Tibial nerve (tissue), 4 donors: Measurements from ENCODE around the gene LMO4.

Experiments
- EP300 ChIP-seq, 2 donors: sonication (generic); formaldehyde crosslinking; IDR thresholded peaks; one replicate each; pipeline ENCODE4 v1.6.1; 2017; ENCODE audit warnings: antibody characterized with exemption in 2 of 2, mild to moderate bottlenecking in 1 of 2
- POLR2A ChIP-seq, 2 donors: fragments of 450-650 bp; IDR thresholded peaks; one replicate each; pipeline ENCODE4 v1.6.1; 2017; ENCODE audit warnings: antibody characterized with exemption in 2 of 2, mild to moderate bottlenecking in 2 of 2, moderate library complexity in 2 of 2
- TF ChIP-seq, protein P1 (sequence below), 5 experiments: fragments of 200-600 bp in 3 of 5; fragments of 450-650 bp in 2 of 5; sonication (generic) in 3 of 5; IDR thresholded peaks; one replicate each; pipeline ENCODE4 v1.5.1; 2016 to 2019; ENCODE audit warnings: antibody characterized with exemption in 5 of 5, mild to moderate bottlenecking in 3 of 5, moderate library complexity in 2 of 5

DNA sequence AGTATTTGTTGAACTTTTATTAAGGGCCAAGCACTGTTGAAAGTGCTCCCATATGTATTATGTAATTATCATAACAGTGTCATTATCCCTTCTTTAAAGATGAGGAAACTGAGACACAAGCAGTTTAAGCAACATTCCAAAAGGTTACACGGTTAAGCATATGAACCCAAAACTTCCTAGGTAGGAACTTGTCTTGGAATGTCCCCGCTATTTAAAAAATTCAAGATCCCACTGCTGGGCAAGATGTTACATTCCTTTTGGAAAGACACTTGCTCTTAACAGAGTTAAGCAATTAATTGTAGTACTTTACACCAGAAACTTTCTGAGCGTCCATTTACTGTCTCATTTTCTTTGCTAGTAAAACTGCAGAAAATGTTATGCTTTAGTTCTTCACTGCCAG, 15.6 kb downstream of the LMO4 start:
- TF ChIP-seq POLR2A (IDR thresholded peaks at IDR 0.05): no peak
- TF ChIP-seq EP300 (IDR thresholded peaks at IDR 0.05): no peak
- TF ChIP-seq, protein P1, sequence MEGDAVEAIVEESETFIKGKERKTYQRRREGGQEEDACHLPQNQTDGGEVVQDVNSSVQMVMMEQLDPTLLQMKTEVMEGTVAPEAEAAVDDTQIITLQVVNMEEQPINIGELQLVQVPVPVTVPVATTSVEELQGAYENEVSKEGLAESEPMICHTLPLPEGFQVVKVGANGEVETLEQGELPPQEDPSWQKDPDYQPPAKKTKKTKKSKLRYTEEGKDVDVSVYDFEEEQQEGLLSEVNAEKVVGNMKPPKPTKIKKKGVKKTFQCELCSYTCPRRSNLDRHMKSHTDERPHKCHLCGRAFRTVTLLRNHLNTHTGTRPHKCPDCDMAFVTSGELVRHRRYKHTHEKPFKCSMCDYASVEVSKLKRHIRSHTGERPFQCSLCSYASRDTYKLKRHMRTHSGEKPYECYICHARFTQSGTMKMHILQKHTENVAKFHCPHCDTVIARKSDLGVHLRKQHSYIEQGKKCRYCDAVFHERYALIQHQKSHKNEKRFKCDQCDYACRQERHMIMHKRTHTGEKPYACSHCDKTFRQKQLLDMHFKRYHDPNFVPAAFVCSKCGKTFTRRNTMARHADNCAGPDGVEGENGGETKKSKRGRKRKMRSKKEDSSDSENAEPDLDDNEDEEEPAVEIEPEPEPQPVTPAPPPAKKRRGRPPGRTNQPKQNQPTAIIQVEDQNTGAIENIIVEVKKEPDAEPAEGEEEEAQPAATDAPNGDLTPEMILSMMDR (IDR thresholded peaks at IDR 0.05): no peak
